AG04449 (cell line): ENCODE results near the gene ACHE.

Experiments used
- CTCF ChIA-PET: fragments of 350-600 bp; formaldehyde crosslinking; extraction: SDS; loops from one replicate; lab custom pipeline; 2021; ENCODE audit warnings: antibody characterized with exemption; lab: Yijun Ruan, JAX
- POLR2A ChIA-PET: fragments of 400-600, 350-600 bp; formaldehyde crosslinking; extraction: SDS; loops from one replicate; lab custom pipeline; 2020; ENCODE audit warnings: antibody characterized with exemption, inconsistent platforms; lab: Yijun Ruan, JAX
- DNase-seq: peaks from one replicate; pipeline ENCODE4 v3.0.0-alpha.2; 2010; ENCODE audit warnings: low read depth, low spot score
- H3K4me3 ChIP-seq: 2 replicates; pipeline ENCODE4 v1.5.1; 2011; ENCODE audit warnings: low read depth, mild to moderate bottlenecking, control low read depth, low read length
- TF ChIP-seq, protein P1 (sequence below): IDR thresholded peaks from one replicate; pipeline ENCODE4 v1.5.1; 2011; ENCODE audit warnings: mild to moderate bottlenecking, moderate library complexity, low read length, control low read depth, inconsistent platforms; ENCODE audit not compliant: insufficient read depth; ENCODE audit errors: missing control alignments

Gene ACHE

DNA sequence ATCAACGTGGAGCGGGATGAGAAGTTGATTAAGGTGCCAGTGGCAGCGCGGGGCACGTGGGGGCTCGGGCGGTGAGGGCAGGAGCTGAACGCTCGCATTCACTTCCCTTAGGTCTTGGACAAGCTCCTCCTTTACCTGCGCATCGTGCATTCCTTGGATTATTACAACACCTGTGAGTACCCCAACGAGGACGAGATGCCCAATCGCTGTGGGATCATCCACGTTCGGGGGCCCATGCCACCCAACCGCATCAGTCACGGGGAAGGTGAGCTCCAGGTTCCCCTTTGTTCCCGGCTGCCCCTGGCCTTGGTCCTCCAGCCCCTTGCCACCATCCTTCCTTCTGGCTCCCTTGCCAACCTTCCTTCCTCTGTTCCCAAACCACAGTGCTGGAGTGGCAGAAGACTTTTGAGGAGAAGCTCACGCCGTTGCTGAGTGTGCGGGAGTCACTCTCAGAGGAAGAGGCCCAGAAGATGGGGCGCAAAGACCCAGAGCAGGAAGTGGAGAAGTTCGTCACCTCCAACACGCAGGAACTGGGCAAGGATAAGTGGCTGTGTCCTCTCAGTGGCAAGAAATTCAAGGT, 8.7 kb downstream of the ACHE start:
- no peak for DNase-seq
- ChIA-PET POLR2A (interaction anchor here (1.4 to 4.3 kb wide), 2 partner anchors 9 to 12 kb away, joined by 3 to 40 read pairs; partner anchors contain the start of gene SRRT), CTCF (interaction anchor here (0.6 to 3.0 kb wide), 7 partner anchors 9 to 190 kb away, joined by 3 to 8 read pairs (median 4); partner anchors contain the start of genes EPO, POP7 and SRRT)
- no peak overlapping the region for H3K4me3 ChIP-seq
- TF ChIP-seq, protein P1, sequence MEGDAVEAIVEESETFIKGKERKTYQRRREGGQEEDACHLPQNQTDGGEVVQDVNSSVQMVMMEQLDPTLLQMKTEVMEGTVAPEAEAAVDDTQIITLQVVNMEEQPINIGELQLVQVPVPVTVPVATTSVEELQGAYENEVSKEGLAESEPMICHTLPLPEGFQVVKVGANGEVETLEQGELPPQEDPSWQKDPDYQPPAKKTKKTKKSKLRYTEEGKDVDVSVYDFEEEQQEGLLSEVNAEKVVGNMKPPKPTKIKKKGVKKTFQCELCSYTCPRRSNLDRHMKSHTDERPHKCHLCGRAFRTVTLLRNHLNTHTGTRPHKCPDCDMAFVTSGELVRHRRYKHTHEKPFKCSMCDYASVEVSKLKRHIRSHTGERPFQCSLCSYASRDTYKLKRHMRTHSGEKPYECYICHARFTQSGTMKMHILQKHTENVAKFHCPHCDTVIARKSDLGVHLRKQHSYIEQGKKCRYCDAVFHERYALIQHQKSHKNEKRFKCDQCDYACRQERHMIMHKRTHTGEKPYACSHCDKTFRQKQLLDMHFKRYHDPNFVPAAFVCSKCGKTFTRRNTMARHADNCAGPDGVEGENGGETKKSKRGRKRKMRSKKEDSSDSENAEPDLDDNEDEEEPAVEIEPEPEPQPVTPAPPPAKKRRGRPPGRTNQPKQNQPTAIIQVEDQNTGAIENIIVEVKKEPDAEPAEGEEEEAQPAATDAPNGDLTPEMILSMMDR: no peak

DNA sequence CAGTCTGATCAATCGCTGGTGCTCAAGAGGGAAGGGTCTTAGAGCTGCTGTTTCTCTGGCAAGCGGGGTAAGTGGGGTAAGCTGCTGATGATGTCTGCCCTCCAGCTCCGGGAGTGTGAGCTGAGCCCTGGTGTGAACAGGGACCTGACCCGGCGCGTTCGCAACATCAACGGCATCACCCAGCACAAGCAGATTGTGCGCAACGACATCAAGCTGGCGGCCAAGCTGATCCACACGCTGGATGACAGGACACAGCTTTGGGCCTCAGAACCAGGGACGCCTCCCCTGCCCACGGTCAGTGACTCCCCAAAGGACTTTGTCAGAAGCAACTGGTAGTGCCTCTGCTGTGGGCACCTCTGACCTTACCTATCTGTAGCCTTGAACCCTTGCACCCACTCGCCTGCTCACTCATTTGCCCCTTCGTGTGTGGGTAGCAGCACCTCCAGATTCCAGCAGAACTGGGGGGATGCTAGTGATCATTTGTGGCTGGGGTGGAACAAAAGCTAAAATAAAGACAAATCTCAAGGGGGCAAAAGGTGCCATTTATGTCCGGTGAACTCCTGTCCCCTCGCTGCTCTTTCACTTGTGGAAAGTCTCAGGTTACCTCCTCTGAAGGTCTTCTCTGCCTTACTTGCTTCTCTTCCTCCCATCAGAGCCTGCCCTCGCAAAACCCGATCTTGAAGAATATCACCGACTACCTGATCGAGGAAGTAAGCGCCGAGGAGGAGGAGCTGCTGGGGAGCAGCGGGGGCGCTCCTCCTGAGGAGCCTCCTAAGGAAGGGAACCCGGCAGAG, 9.3 kb downstream of the ACHE start:
- POLR2A ChIA-PET: interaction anchor here (1.2 to 4.3 kb wide), 3 partner anchors 9 to 300 kb away, joined by 3 to 40 read pairs (median 5); partner anchors contain the start of genes FBXO24, LRCH4 and SRRT
- DNase-seq: no peak
- CTCF ChIA-PET: interaction anchor here (0.6 to 3.0 kb wide), 8 partner anchors 8 to 191 kb away, joined by 3 to 8 read pairs (median 4); partner anchors contain the start of genes EPO, POP7 and SRRT
- H3K4me3 ChIP-seq: no peak overlapping the region
- TF ChIP-seq, protein P1: no peak

DNA sequence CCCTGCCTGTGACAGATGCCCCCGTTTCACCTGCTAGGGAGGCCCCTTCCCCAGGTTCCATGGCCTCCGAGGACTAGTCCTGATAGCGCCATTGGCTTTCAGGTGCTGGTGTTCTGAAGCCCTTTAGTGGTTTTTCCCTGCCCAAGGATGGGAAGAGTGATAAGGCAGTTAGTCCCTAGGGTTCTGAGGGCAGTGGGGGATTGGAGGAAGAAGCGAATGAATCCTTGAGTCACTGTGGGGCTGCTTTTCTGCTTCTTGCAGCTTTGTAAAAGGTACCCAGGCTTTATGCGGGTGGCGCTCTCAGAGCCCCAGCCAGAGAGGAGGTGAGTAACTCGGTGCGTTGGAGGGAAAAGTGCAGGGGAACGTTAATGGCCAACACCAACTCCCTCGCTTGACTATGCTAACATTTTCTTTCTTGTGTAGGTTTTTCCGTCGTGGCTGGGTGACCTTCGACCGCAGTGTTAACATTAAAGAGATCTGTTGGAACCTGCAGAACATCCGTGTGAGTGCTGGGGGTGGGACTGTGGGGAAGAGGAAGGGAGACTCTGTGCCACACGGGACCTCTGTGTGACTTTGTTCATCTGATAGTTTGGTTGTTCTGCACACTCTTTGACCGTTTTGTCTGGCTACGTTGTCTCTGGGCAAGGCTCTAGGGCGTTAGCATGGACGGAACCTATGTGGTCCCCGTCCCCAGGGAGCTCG, 10.1 kb downstream of the ACHE start:
- ChIA-PET POLR2A (interaction anchor here (1.2 to 4.3 kb wide), 3 partner anchors 8 to 300 kb away, joined by 3 to 40 read pairs (median 5); partner anchors contain the start of genes FBXO24, LRCH4 and SRRT), CTCF (interaction anchor here (0.8 kb wide), 1 partner anchor 192 kb away, joined by 3 read pairs; no protein-coding TSS in a partner anchor)
- H3K4me3 ChIP-seq: no peak overlapping the region
- TF ChIP-seq, protein P1: no peak
- no peak for DNase-seq

DNA sequence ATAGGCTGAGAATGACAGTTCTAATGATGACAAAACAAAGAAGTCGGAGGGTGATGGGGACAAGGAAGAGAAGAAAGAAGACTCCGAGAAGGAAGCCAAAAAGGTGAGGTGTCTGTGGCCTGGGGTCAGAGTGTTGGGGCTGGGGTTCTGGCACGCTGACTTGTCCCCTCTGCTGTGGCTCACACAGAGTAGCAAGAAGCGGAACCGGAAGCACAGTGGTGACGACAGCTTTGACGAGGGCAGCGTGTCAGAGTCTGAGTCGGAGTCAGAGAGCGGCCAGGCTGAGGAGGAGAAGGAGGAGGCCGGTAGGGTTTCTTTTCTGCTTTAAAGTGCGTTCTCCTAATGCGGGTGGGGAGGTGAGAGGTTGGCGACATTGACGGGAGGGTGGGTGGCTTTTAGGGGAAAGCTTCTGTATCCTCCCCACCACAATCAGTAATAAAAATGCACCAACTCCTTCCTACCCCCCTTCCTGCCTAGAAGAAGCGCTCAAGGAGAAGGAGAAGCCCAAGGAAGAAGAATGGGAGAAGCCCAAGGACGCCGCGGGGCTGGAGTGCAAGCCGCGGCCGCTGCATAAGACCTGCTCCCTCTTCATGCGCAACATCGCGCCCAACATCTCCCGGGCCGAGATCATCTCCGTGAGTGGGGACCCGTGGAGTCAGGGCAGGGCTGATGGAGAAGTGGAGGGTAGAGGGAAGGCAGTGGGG, 10.8 kb downstream of the ACHE start:
- CTCF ChIA-PET: no interaction called here
- no peak overlapping the region for H3K4me3 ChIP-seq
- POLR2A ChIA-PET: interaction anchor here (4.3 kb wide), 1 partner anchor 10 kb away, joined by 40 read pairs; the partner anchor contains the start of gene SRRT
- TF ChIP-seq, protein P1: no peak
- DNase-seq: no peak

DNA sequence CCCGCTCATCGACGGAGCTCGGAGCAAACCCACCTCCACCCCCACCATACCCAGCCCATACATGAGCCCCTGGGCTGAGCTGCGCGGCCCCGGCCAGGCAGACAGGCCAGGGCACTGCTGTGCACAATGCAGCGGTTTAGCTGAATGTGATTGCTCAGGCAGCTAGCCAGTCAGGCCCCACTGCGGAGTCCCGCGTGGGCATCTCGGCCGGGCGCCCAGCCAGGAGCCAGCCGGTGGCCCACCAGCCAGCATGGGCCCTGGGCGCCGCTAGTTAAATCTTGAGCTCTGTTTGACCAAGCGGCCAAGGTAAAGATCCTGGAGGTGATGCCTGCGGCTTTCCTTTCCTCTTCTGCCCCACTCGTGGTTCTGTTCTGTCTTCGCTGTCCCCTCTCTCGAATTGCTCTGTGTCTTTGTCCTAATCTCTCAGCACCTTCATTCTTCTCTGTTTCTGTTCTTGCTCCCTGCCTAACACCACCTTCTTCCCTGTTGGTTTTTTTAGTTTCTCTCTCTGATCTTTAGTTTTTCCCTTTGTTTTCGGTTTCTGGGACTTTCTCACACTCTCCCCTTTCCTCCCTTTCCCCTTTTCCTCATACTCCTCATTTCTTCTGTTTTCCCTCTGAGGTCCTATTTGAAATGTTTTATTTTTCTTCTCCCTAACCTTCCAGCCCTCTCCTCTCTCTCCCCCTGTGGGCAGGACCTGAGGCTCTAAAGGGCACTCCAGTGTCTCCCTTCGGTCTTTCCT, 12.7 kb downstream of the ACHE start:
- POLR2A ChIA-PET: no interaction called here
- DNase-seq: no peak
- CTCF ChIA-PET: interaction anchor here (1.0 kb wide), 1 partner anchor 12 kb away, joined by 3 read pairs; the partner anchor contains the start of gene ACHE
- TF ChIP-seq, protein P1: no peak
- H3K4me3 ChIP-seq: no peak overlapping the region
